ENCODE measurements around the gene PLA2G2A. TPM values are rescaled to one million over a fixed set of nuclear protein-coding genes. Genes with fewer than 3 reads are reported as not detected.
A peak's percentile ranks its signal among the peaks of the same experiment; 100 is the strongest.

PLA2G2A gene
- polyA plus RNA-seq, 1 of the 3 experiments (the other 2 are of a cell fraction), result not detected

DNA sequence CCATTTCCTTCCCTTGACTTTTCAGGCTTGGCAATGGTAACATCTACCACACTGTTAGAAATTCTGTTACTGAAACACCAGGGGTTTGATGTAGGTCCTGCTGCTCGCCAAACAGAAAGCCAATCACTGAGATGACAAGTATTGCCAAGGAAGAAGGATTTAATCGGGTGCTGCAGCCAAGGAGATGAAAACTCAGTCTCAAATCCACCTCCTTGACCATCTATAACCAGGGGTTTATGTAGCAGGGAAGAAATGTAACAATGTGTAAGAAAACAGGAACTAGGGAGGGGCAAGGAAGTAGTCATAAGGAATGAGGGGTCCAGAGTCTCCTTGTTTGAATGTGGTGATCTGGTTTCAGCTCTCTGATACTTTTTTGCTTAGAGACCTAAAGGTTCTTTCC, 25.4 kb downstream of the PLA2G2A start:
- Histone ChIP-seq H3K36me3 (replicated peaks in 1 of 2; ENCODE audit: control insufficient read depth in 1 of 2, insufficient read depth in 2 of 2, low read length in 1 of 2) (no peaks in the 10 kb centered on the region), H3K9ac (no peak overlapping the region), H3K9me3 (no peaks in the 10 kb centered on the region), H3F3A (replicated peaks; ENCODE audit: insufficient read depth) (no peaks in the 10 kb centered on the region), H3K4me3 (ENCODE audit: low read depth in 2 of 2, low read length in 1 of 2) (no peak overlapping the region), H3K79me2 (ENCODE audit: insufficient read depth) (no peaks in the 10 kb centered on the region), H3K27me3 (ENCODE audit: insufficient read depth) (peaks cover 4% of the 10 kb centered on the region; the same call in 1 of the 2 replicates), H2AFZ (ENCODE audit: low read depth) (no peak overlapping the region), H3K9me2 (no peaks in the 10 kb centered on the region), H3K27ac (ENCODE audit: low read depth in 2 of 2, low read length in 1 of 2) (no peak overlapping the region), H3K4me2 (no peak overlapping the region), H3K4me1 (ENCODE audit: control insufficient read depth in 1 of 2, insufficient read depth in 2 of 2, low read depth in 1 of 2, low read length in 1 of 2) (no peaks in the 10 kb centered on the region), H4K20me1 (ENCODE audit: insufficient read depth) (no peaks in the 10 kb centered on the region)
- 4% methylated on average over 2 of the region's 2 CpGs for WGBS (ENCODE audit: low lambda C conversion rate)
- CTCF ChIA-PET, result interaction anchor here (0.5 kb wide), 1 partner anchor 198 kb away, joined by 3 read pairs; no protein-coding TSS in a partner anchor
- POLR2A ChIA-PET, result no interaction called here
- no peak for TF ChIP-seq TEAD4 (IDR thresholded peaks at IDR 0.05; ENCODE audit: borderline replicate concordance, insufficient read depth)
- TF ChIP-seq EZH2phosphoT487 (IDR thresholded peaks at IDR 0.05; ENCODE audit: borderline replicate concordance, low read depth), result no peak
- TF ChIP-seq GABPA (IDR thresholded peaks at IDR 0.05; ENCODE audit: low read depth), result no peak
- TF ChIP-seq MEF2A (IDR thresholded peaks at IDR 0.05; ENCODE audit: borderline replicate concordance, low read depth), result no peak
- TF ChIP-seq, protein P1, sequence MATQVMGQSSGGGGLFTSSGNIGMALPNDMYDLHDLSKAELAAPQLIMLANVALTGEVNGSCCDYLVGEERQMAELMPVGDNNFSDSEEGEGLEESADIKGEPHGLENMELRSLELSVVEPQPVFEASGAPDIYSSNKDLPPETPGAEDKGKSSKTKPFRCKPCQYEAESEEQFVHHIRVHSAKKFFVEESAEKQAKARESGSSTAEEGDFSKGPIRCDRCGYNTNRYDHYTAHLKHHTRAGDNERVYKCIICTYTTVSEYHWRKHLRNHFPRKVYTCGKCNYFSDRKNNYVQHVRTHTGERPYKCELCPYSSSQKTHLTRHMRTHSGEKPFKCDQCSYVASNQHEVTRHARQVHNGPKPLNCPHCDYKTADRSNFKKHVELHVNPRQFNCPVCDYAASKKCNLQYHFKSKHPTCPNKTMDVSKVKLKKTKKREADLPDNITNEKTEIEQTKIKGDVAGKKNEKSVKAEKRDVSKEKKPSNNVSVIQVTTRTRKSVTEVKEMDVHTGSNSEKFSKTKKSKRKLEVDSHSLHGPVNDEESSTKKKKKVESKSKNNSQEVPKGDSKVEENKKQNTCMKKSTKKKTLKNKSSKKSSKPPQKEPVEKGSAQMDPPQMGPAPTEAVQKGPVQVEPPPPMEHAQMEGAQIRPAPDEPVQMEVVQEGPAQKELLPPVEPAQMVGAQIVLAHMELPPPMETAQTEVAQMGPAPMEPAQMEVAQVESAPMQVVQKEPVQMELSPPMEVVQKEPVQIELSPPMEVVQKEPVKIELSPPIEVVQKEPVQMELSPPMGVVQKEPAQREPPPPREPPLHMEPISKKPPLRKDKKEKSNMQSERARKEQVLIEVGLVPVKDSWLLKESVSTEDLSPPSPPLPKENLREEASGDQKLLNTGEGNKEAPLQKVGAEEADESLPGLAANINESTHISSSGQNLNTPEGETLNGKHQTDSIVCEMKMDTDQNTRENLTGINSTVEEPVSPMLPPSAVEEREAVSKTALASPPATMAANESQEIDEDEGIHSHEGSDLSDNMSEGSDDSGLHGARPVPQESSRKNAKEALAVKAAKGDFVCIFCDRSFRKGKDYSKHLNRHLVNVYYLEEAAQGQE (IDR thresholded peaks at IDR 0.05; ENCODE audit: low read depth, low read length), result no peak
- no peak for TF ChIP-seq FOXJ3 (CRISPR knock-in tag; IDR thresholded peaks at IDR 0.05)
- no peak for TF ChIP-seq NRF1 (IDR thresholded peaks at IDR 0.05; ENCODE audit: low read depth, low read length)
- no peak for TF ChIP-seq NFIC (IDR thresholded peaks at IDR 0.05; ENCODE audit: borderline replicate concordance)
- TF ChIP-seq RAD21 (IDR thresholded peaks at IDR 0.05; ENCODE audit: low read length), result no peak
- no peak for TF ChIP-seq RXRA (IDR thresholded peaks at IDR 0.05; ENCODE audit: borderline replicate concordance, low read depth)
- TF ChIP-seq SMC3 (IDR thresholded peaks at IDR 0.05; ENCODE audit: low read depth, low read length), result no peak
- no peak for TF ChIP-seq JUND (IDR thresholded peaks at IDR 0.05)
- no peak for TF ChIP-seq EP300 (IDR thresholded peaks at IDR 0.05; ENCODE audit: borderline replicate concordance in 1 of 2, low read depth in 1 of 2, low read length in 1 of 2)
- TF ChIP-seq ELF1 (IDR thresholded peaks at IDR 0.05), result no peak
- TF ChIP-seq TAF1 (IDR thresholded peaks at IDR 0.05; ENCODE audit: borderline replicate concordance, low read depth, low read length), result no peak
- no peak for TF ChIP-seq RCOR1 (IDR thresholded peaks at IDR 0.05; ENCODE audit: low read length)
- TF ChIP-seq FOXM1 (IDR thresholded peaks at IDR 0.05; ENCODE audit: low read depth), result no peak
- DNase-seq, result no peak

DNA sequence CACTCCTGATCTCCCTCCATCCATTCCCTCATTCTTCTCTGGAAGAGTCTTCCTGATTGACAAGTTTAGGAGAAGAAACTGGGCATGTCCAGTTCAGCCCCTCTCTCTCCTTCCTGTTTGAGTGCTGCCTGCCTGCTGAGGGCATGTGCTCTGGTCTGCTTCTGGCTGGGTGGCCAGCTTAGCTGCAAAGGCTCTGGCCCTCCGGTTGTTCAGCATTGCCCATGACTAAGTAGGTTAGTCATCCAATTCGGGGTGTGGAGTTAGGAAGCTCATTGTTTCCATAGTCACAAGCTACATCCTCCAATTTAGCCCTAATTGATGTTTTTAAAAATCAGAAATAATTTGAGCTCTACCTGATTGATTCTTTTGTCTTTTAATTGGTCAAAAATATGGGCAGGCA, 30.4 kb downstream of the PLA2G2A start:
- H3K36me3 ChIP-seq (replicated peaks in 1 of 2; ENCODE audit: control insufficient read depth in 1 of 2, insufficient read depth in 2 of 2, low read length in 1 of 2), result no peaks in the 10 kb centered on the region
- POLR2A ChIA-PET, result no interaction called here
- no peak overlapping the region for H3K9ac ChIP-seq
- H4K20me1 ChIP-seq (ENCODE audit: insufficient read depth), result no peaks in the 10 kb centered on the region
- no peak overlapping the region for H2AFZ ChIP-seq (ENCODE audit: low read depth)
- no peaks in the 10 kb centered on the region for H3K9me2 ChIP-seq
- no peak for TF ChIP-seq SIN3A (IDR thresholded peaks at IDR 0.05; ENCODE audit: borderline replicate concordance, low read depth, low read length)
- peak; percentile 38; the same call in 1 of the 2 replicates for TF ChIP-seq FOSL2 (IDR thresholded peaks at IDR 0.05; ENCODE audit: borderline replicate concordance, low read depth)
- H3K79me2 ChIP-seq (ENCODE audit: insufficient read depth), result no peaks in the 10 kb centered on the region
- no peaks in the 10 kb centered on the region for H3K9me3 ChIP-seq
- CTCF ChIA-PET, result no interaction called here
- H3K4me1 ChIP-seq (ENCODE audit: control insufficient read depth in 1 of 2, insufficient read depth in 2 of 2, low read depth in 1 of 2, low read length in 1 of 2), result no peaks in the 10 kb centered on the region
- 0% methylated on average over 2 of the region's 2 CpGs for WGBS (ENCODE audit: low lambda C conversion rate)
- no peak for DNase-seq
- H3K4me2 ChIP-seq, result no peak overlapping the region
- H3F3A ChIP-seq (replicated peaks; ENCODE audit: insufficient read depth), result no peaks in the 10 kb centered on the region
- H3K27me3 ChIP-seq (ENCODE audit: insufficient read depth), result no peaks in the 10 kb centered on the region
- H3K4me3 ChIP-seq (ENCODE audit: low read depth in 2 of 2, low read length in 1 of 2), result no peak overlapping the region
- no peak overlapping the region for H3K27ac ChIP-seq (ENCODE audit: low read depth in 2 of 2, low read length in 1 of 2)
